GM12865 (cell line): ENCODE data around the gene CHST11.
A peak's percentile ranks its signal among the peaks of the same experiment; 100 is the strongest.

Experiments used
- DNase-seq: peaks from one replicate; pipeline ENCODE4 v3.0.0; 2010; ENCODE audit warnings: low read depth
- H3K4me3 ChIP-seq: 2 replicates; pipeline ENCODE4 v1.5.1; 2011; ENCODE audit warnings: mild to moderate bottlenecking, low read depth, low read length, control low read depth
- CTCF ChIP-seq: IDR thresholded peaks from 2 replicates; pipeline ENCODE4 v1.5.1; 2011; ENCODE audit warnings: low read length, control low read depth, low read depth, inconsistent platforms; ENCODE audit not compliant: insufficient read depth; ENCODE audit errors: missing control alignments

Gene CHST11

GRCh38 chr12:104638851-104639240, 182.1 kb downstream of the CHST11 start:
- TF ChIP-seq CTCF = no peak
- H3K4me3 ChIP-seq = no peak overlapping the region
- no peak for DNase-seq

GRCh38 chr12:104640956-104641355, 184.2 kb downstream of the CHST11 start:
- no peak for DNase-seq
- H3K4me3 ChIP-seq = no peak overlapping the region
- no peak for TF ChIP-seq CTCF

GRCh38 chr12:104641862-104642261, 185.1 kb downstream of the CHST11 start:
- TF ChIP-seq CTCF = peak; percentile 36
- DNase-seq = peak; percentile 88

GRCh38 chr12:104643093-104643818, 186.5 kb downstream of the CHST11 start:
- DNase-seq = peak; percentile 63
- TF ChIP-seq CTCF = no peak

More at GRCh38 chr12:104641862-104642261, 185.1 kb downstream of the CHST11 start:
- H3K4me3 ChIP-seq = no peak overlapping the region

GRCh38 chr12:104643819-104644669, 187.3 kb downstream of the CHST11 start:
- peak overlapping the region; percentile 27 for H3K4me3 ChIP-seq
- TF ChIP-seq CTCF = no peak
- DNase-seq = peak; percentile 83

More at GRCh38 chr12:104643093-104643818, 186.5 kb downstream of the CHST11 start:
- H3K4me3 ChIP-seq = peak overlapping the region; percentile 27

GRCh38 chr12:104648756-104649155, 192.0 kb downstream of the CHST11 start:
- H3K4me3 ChIP-seq = no peak overlapping the region
- TF ChIP-seq CTCF = no peak
- DNase-seq = no peak
